Breast epithelium (tissue), 3 donors: ENCODE measurements around the gene CDH18.

Experiments
- POLR2A ChIP-seq: fragments of 450-650 bp; IDR thresholded peaks from one replicate; pipeline ENCODE4 v1.6.1; 2016; ENCODE audit warnings: antibody characterized with exemption, mild to moderate bottlenecking, moderate library complexity
- TF ChIP-seq, protein P1 (sequence below), 3 donors: fragments of 450-650 bp; IDR thresholded peaks; one replicate each; pipeline ENCODE4 v1.5.1; 2016 to 2017; ENCODE audit warnings: antibody characterized with exemption in 3 of 3, mild to moderate bottlenecking in 3 of 3, moderate library complexity in 3 of 3

DNA sequence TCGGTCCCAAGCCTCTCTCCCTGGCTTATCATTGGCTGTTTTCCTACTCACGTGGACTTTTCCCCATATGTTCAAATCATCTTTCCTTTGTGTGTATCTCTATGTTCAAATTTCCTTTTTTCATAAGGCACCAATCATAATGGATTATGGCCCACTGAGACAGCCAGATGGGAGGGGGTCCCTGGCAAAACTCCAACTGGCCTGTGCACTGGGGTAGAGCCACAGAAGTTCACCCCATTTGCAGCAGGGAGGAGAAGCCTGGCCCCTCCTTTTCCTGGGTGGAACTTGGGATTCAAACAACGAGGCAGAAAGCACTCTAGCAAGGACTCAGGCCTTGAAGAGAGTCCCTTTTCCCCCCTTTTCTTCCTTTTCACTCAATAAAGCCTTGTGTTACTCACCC lies 362.4 kb downstream of the CDH18 start:
- TF ChIP-seq, protein P1, sequence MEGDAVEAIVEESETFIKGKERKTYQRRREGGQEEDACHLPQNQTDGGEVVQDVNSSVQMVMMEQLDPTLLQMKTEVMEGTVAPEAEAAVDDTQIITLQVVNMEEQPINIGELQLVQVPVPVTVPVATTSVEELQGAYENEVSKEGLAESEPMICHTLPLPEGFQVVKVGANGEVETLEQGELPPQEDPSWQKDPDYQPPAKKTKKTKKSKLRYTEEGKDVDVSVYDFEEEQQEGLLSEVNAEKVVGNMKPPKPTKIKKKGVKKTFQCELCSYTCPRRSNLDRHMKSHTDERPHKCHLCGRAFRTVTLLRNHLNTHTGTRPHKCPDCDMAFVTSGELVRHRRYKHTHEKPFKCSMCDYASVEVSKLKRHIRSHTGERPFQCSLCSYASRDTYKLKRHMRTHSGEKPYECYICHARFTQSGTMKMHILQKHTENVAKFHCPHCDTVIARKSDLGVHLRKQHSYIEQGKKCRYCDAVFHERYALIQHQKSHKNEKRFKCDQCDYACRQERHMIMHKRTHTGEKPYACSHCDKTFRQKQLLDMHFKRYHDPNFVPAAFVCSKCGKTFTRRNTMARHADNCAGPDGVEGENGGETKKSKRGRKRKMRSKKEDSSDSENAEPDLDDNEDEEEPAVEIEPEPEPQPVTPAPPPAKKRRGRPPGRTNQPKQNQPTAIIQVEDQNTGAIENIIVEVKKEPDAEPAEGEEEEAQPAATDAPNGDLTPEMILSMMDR (IDR thresholded peaks at IDR 0.05): no peak
- no peak for TF ChIP-seq POLR2A
